H9 (cell line): Measurements from ENCODE around the gene SLX4IP. TPM values are rescaled to one million over a fixed set of nuclear protein-coding genes. Genes with fewer than 3 reads are reported as not detected.

Experiments
- DNase-seq: peaks from one replicate; pipeline ENCODE4 v3.0.0-alpha.2; 2017
- H2AFZ ChIP-seq: one replicate; pipeline ENCODE4 v1.6.1; 2013; ENCODE audit warnings: mild to moderate bottlenecking, low read length, control low read depth, moderate library complexity
- H2AK5ac ChIP-seq: 2 replicates; pipeline ENCODE4 v1.6.1; 2013; ENCODE audit warnings: low read length, control low read depth, mixed read lengths; ENCODE audit not compliant: insufficient read length
- H2BK120ac ChIP-seq: one replicate; pipeline ENCODE4 v1.6.1; 2013; ENCODE audit warnings: low read depth, mild to moderate bottlenecking, low read length, control low read depth, inconsistent platforms; ENCODE audit not compliant: poor library complexity, severe bottlenecking
- H2BK12ac ChIP-seq: 2 replicates; pipeline ENCODE4 v1.6.1; 2013; ENCODE audit warnings: low read length, control low read depth, mixed read lengths, low read depth; ENCODE audit not compliant: insufficient read length
- H2BK15ac ChIP-seq: 2 replicates; pipeline ENCODE4 v1.6.1; 2013; ENCODE audit warnings: low read depth, low read length, control low read depth
- H2BK20ac ChIP-seq: one replicate; pipeline ENCODE4 v1.6.1; 2013; ENCODE audit warnings: low read depth, mild to moderate bottlenecking, low read length, control low read depth, inconsistent platforms; ENCODE audit not compliant: poor library complexity, severe bottlenecking
- H2BK5ac ChIP-seq: 2 replicates; pipeline ENCODE4 v1.6.1; 2013; ENCODE audit warnings: low read length, control low read depth, mixed read lengths; ENCODE audit not compliant: insufficient read length
- H3K14ac ChIP-seq: 2 replicates; pipeline ENCODE4 v1.6.1; 2013; ENCODE audit warnings: low read length, control low read depth; ENCODE audit not compliant: insufficient read depth
- H3K18ac ChIP-seq: 2 replicates; pipeline ENCODE4 v1.6.1; 2013; ENCODE audit warnings: low read depth, mild to moderate bottlenecking, mixed read lengths, low read length, control low read depth; ENCODE audit not compliant: insufficient read length
- H3K23ac ChIP-seq: 2 replicates; pipeline ENCODE4 v1.6.1; 2013; ENCODE audit warnings: low read length, control low read depth, mixed read lengths, low read depth; ENCODE audit not compliant: insufficient read length
- H3K23me2 ChIP-seq: 2 replicates; pipeline ENCODE4 v1.6.1; 2013; ENCODE audit warnings: low read depth, mild to moderate bottlenecking, mixed read lengths, low read length, control low read depth; ENCODE audit not compliant: insufficient read length, poor library complexity, severe bottlenecking
- H3K27ac ChIP-seq: 2 replicates; pipeline ENCODE4 v1.5.1; 2013; ENCODE audit warnings: low read length, control low read depth, mixed read lengths, low read depth; ENCODE audit not compliant: insufficient read length
- H3K27me3 ChIP-seq: 2 replicates; pipeline ENCODE4 v1.6.1; 2013; ENCODE audit warnings: low read length, control low read depth, inconsistent platforms; ENCODE audit not compliant: insufficient read depth
- H3K4ac ChIP-seq: 2 replicates; pipeline ENCODE4 v1.6.1; 2013; ENCODE audit warnings: low read depth, mild to moderate bottlenecking, control low read depth, inconsistent platforms, low read length, moderate library complexity
- H3K4me1 ChIP-seq: 2 replicates; pipeline ENCODE4 v1.6.1; 2013; ENCODE audit warnings: low read length, control low read depth, inconsistent platforms; ENCODE audit not compliant: insufficient read depth
- H3K4me2 ChIP-seq: 2 replicates; pipeline ENCODE4 v1.6.1; 2013; ENCODE audit warnings: low read length, control low read depth, mixed read lengths; ENCODE audit not compliant: insufficient read length, insufficient read depth
- H3K56ac ChIP-seq: 2 replicates; pipeline ENCODE4 v1.6.1; 2013; ENCODE audit warnings: low read depth, mild to moderate bottlenecking, mixed read lengths, low read length, control low read depth; ENCODE audit not compliant: insufficient read length
- H3K79me1 ChIP-seq: 2 replicates; pipeline ENCODE4 v1.6.1; 2013; ENCODE audit warnings: low read depth, mild to moderate bottlenecking, moderate library complexity, low read length, control low read depth, inconsistent platforms; ENCODE audit not compliant: insufficient read depth, poor library complexity, severe bottlenecking
- H3K79me2 ChIP-seq: 2 replicates; pipeline ENCODE4 v1.6.1; 2013; ENCODE audit warnings: low read length, control low read depth, inconsistent platforms; ENCODE audit not compliant: insufficient read depth
- H3K9ac ChIP-seq: 2 replicates; pipeline ENCODE4 v1.6.1; 2013; ENCODE audit warnings: low read length, control low read depth, mixed read lengths; ENCODE audit not compliant: insufficient read length; ENCODE audit errors: extremely low read depth
- H3K9me3 ChIP-seq: one replicate; pipeline ENCODE4 v1.6.1; 2013; ENCODE audit warnings: low read depth, low read length, inconsistent platforms; ENCODE audit not compliant: control insufficient read depth
- H3T11ph ChIP-seq: one replicate; pipeline ENCODE4 v1.6.1; 2013; ENCODE audit warnings: mild to moderate bottlenecking, low read length, control low read depth, inconsistent platforms
- H4K20me1 ChIP-seq: one replicate; pipeline ENCODE4 v1.6.1; 2013; ENCODE audit not compliant: control insufficient read depth, insufficient read length, insufficient read depth
- H4K5ac ChIP-seq: 2 replicates; pipeline ENCODE4 v1.6.1; 2013; ENCODE audit warnings: low read depth, mild to moderate bottlenecking, mixed read lengths, low read length, control low read depth; ENCODE audit not compliant: insufficient read length
- H4K8ac ChIP-seq: replicated peaks from 2 replicates; pipeline ENCODE4 v1.6.1; 2013; ENCODE audit warnings: low read length, control low read depth, mixed read lengths, low read depth; ENCODE audit not compliant: insufficient read length
- H4K91ac ChIP-seq: 2 replicates; pipeline ENCODE4 v1.6.1; 2013; ENCODE audit warnings: low read depth, mild to moderate bottlenecking, moderate library complexity, mixed read lengths, low read length, control low read depth; ENCODE audit not compliant: insufficient read length
- H3K27ac Mint-ChIP-seq, 3 experiments: 2 replicates in 2 of 3; 3 replicates in 1 of 3; pipeline ENCODE4 v1.8.0; 2020 to 2021; ENCODE audit warnings: mixed read lengths in 3 of 3, mild to moderate bottlenecking in 1 of 3, moderate library complexity in 1 of 3
- H3K27me3 Mint-ChIP-seq: 2 replicates; pipeline ENCODE4 v1.8.0; 2021; ENCODE audit warnings: low read depth, mild to moderate bottlenecking, moderate library complexity, mixed read lengths
- H3K36me3 Mint-ChIP-seq, 3 experiments: 2 replicates in 2 of 3; 3 replicates in 1 of 3; pipeline ENCODE4 v1.8.0; 2020 to 2021; ENCODE audit warnings: low read depth in 3 of 3, mixed read lengths in 3 of 3; ENCODE audit not compliant: insufficient read depth in 1 of 3
- H3K4me1 Mint-ChIP-seq, 2 experiments: 2 replicates each; pipeline ENCODE4 v1.8.0; 2020; ENCODE audit warnings: mixed read lengths in 2 of 2
- H3K4me3 Mint-ChIP-seq, 2 experiments: 2 replicates in 1 of 2; 3 replicates in 1 of 2; pipeline ENCODE4 v1.8.0; 2020 to 2021; ENCODE audit warnings: mild to moderate bottlenecking in 2 of 2, mixed read lengths in 2 of 2, moderate library complexity in 1 of 2
- H3K9me3 Mint-ChIP-seq, 2 experiments: 2 replicates in 1 of 2; 3 replicates in 1 of 2; pipeline ENCODE4 v1.8.0; 2020; ENCODE audit warnings: mild to moderate bottlenecking in 2 of 2, mixed read lengths in 2 of 2, moderate library complexity in 1 of 2
- CTCF ChIP-seq: fragments of 200-600 bp; sonication (generic); conservative IDR thresholded peaks from 3 replicates; pipeline ENCODE4 v1.8.0; 2021; ENCODE audit warnings: antibody characterized with exemption, mild to moderate bottlenecking
- WGBS: extraction: QIAGEN DNeasy Blood & Tissue Kit; methylation state at CpG from one replicate; pipeline ENCODE4 v1.1.7; 2013; ENCODE audit warnings: missing lambda C conversion rate, low lambda C conversion rate, mixed read lengths; ENCODE audit not compliant: insufficient read length; ENCODE audit errors: extremely low coverage; 5-methylcytosine and 5-hydroxymethylcytosine counted together
- total RNA-seq: library from RNA; stranded (reverse); gene quantifications from 2 replicates; pipeline ENCODE4 v1.2.1, GENCODE V29; 2021

Gene SLX4IP
- total RNA-seq, 1 experiment from 2014 or later, result 7.9 TPM

GRCh38 chr20:10474606-10475184 lies 39.6 kb downstream of the SLX4IP start:
- H4K20me1 ChIP-seq, result no peaks in the 10 kb centered on the region
- no peaks in the 10 kb centered on the region for H3K4me1 ChIP-seq
- H3K23me2 ChIP-seq, result no peaks in the 10 kb centered on the region
- H3K79me2 ChIP-seq, result no peaks in the 10 kb centered on the region
- H2BK15ac ChIP-seq, result no peak overlapping the region
- Mint-ChIP-seq H3K4me1 (peaks cover 39 to 48% of the 10 kb centered on the region in 2 experiments), H3K4me3 (0 out of 5 replicates have a peak overlapping the region, but pooled peaks of 1 of the 2 experiments have one; percentile 5), H3K27ac (peak overlapping the region in 2 of 3 experiments; percentile 91 to 94; a peak in 6 of 7 replicates), H3K27me3 (no peaks in the 10 kb centered on the region), H3K9me3 (no peaks in the 10 kb centered on the region), H3K36me3 (peaks cover 0 to 2% (median 0%) of the 10 kb centered on the region in 3 experiments; a peak in 4 of 7 replicates)
- no peak overlapping the region for H3K27ac ChIP-seq
- no peak overlapping the region for H2AFZ ChIP-seq
- no peak overlapping the region for H2BK12ac ChIP-seq
- H3K14ac ChIP-seq, result no peak overlapping the region
- H4K91ac ChIP-seq, result no peak overlapping the region
- no peaks in the 10 kb centered on the region for H3K9me3 ChIP-seq
- H3K79me1 ChIP-seq, result no peaks in the 10 kb centered on the region
- H3K56ac ChIP-seq, result no peak overlapping the region
- no peak overlapping the region for H3K18ac ChIP-seq
- no peak overlapping the region for H2BK5ac ChIP-seq
- H4K8ac ChIP-seq, result no peak overlapping the region
- no peak overlapping the region for H4K5ac ChIP-seq
- H2BK20ac ChIP-seq, result no peak overlapping the region
- no peak overlapping the region for H2BK120ac ChIP-seq
- no peaks in the 10 kb centered on the region for H3K27me3 ChIP-seq
- H3K4me2 ChIP-seq, result no peak overlapping the region
- H3K9ac ChIP-seq, result no peak overlapping the region
- no CpG with 5 or more reads among the region's 11 CpGs for WGBS
- DNase-seq, result no peak
- H3K4ac ChIP-seq, result no peak overlapping the region
- TF ChIP-seq CTCF, result peak; percentile 15; the same call in 2 of the 3 replicates
- no peak overlapping the region for H2AK5ac ChIP-seq
- H3K23ac ChIP-seq, result no peak overlapping the region
- H3T11ph ChIP-seq, result no peak overlapping the region
